ENCODE measurements around the gene FBXW10B.
"Not testable (repeated sequence)": the region's sequence is repeated elsewhere in the genome, so short reads cannot be mapped to it uniquely, and the experiment has no call there.

FBXW10B gene

DNA sequence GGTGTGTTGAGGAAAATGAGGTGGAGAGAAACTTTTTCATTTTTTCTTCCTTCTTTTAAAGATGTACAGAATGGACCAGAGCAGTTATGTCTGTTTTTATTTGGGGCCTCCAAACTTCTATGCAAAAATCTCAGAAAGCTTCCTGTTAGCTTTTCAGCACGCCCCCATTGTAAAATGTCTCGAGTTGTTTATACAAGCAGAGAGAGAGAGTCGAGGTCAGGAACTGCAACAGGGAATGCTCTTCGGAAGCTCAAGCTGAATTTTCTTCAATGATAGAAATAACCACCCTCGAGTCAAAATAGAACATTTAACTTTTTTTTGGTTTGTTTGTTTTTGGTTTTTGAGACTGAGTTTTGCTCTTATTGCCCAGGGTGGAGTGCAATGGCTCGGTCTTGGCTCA lies 3.7 kb downstream of the FBXW10B start:
- DNase-seq (ENCODE audit: low spot score); CTCF ChIA-PET; POLR2A ChIA-PET (ENCODE audit: low non-redundant PET); H3K27ac ChIP-seq: not testable (repeated sequence)

DNA sequence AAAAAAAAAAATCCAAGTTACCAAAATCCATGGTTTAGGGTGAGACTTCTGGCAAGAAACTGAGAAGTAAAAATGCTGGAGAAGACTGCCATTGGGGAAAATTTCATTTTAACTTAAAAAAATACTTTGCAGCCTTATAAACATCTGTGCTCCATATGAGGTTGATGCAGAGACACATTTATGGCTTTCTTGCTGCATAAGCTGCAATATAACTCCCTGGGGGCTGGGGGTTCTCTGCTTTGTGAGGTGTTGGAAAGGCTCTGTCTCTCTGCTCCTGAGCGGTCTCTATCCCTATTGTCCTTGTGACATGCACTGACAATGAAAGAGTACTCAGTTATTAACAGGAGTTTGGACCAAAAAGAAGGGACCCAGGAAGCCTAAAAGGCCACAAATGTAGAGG lies 6.4 kb downstream of the FBXW10B start:
- POLR2A ChIA-PET (ENCODE audit: low non-redundant PET); CTCF ChIA-PET; H3K27ac ChIP-seq; DNase-seq (ENCODE audit: low spot score): not testable (repeated sequence)

DNA sequence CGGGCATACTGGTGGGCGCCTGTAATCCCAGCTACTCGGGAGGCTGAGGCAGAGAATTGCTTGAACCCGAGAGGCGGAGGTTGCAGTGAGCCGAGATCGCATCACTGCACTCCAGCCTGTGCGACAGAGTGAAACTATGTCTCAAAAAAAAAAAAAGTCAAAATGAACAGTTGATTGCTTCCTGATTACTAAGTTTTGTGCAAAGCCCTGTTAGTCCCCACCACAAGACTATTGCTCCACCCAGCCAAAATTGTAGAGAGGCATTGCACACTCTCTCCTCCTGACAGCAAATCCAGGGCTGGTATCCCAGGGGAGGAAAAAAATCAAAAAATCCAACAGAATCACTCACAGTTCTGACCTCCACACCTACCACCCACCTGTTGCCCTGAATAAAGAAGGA lies 26.5 kb downstream of the FBXW10B start:
- DNase-seq (ENCODE audit: low spot score); POLR2A ChIA-PET (ENCODE audit: low non-redundant PET); CTCF ChIA-PET; H3K27ac ChIP-seq: not testable (repeated sequence)

DNA sequence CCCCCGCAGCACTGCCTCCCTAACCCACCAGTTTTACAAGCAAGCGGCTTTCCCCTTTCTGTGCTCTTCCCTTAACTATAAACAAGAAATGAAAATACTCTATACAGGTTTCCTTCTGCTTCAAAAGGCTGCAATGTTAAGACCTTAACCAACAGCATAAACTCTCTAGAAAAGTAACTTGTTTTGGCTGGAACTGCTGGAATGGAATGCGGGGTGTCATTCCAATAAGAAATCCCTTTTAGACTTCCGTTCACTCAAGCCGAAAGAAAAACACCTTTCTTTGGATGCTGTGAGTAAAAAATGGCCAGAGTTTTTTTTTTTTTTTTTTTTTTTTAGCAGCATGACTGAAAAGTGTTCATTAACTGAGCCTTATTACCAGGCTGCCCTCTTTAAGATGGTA lies 27.5 kb downstream of the FBXW10B start:
- DNase-seq (ENCODE audit: low spot score); H3K27ac ChIP-seq; CTCF ChIA-PET; POLR2A ChIA-PET (ENCODE audit: low non-redundant PET): not testable (repeated sequence)

DNA sequence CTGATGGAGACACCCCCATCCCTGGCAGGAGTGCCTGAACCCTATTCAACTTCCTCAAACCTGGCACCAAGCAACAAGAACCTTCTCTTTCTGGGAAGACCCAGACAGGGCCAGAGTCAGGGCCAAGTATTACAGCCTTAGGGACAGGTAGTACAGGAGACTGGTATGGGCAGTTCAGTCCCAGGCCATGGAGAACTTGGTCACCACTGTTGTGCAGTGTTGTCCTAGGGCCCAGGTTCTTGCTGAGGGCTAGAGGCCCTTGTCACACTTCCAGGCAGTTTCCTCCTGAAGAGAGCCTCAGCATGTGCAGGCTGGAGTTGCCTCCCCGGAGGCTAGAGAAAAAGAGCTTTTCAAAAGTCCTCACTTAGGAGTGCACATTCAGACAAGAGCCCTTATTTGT lies 28.7 kb downstream of the FBXW10B start:
- CTCF ChIA-PET = not testable (repeated sequence)

DNA sequence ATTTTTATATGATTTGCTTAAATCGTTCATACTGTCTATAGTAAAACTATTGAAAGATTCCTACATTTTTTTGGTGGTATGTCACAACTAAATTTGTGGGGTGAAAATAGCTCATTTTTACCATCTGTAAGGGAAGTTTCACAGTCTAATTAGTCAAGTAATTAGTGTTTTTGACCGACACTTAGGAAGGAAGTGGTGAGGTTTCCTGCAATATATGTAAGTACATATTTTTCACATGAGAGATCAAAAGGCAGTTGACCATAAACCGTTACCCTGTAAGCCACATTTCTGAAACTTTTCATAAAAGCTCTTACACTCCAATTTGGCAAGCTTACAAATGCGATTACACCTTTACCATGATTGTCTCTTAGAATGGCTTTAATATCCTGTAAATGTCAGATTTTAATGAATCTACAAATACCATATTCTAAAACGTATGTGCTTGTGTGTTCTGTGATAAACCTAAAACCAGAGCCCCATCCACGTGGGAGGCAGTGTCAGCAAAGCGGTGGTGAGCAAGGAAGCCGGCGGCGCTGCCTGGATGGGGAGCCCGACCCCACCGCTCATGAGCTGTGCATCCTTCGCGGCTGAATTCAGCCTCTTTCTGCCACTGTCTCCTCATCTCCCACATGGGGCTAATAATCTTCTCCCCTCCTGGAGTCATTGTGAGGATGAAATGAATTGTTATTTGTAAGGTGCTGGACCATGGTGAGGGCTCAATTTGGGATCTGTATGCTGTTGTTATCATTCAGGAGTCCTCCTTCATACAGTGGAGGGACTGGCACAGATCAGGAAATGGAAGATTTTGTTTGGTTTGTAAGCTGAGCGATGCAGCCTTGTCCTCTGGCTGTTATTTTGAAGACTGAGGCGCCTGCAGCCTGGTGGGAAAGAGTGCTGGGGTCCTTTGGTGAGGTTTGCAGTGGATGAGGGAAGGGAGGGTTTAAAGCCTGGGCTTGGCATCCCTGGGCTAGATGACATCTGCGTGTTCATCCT lies 29.7 kb downstream of the FBXW10B start:
- DNase-seq (ENCODE audit: low spot score); CTCF ChIA-PET: not testable (repeated sequence)

More for the DNA sequence above, 28.7 kb downstream of the FBXW10B start:
- POLR2A ChIA-PET (ENCODE audit: low non-redundant PET); H3K27ac ChIP-seq; DNase-seq (ENCODE audit: low spot score): not testable (repeated sequence)

DNA sequence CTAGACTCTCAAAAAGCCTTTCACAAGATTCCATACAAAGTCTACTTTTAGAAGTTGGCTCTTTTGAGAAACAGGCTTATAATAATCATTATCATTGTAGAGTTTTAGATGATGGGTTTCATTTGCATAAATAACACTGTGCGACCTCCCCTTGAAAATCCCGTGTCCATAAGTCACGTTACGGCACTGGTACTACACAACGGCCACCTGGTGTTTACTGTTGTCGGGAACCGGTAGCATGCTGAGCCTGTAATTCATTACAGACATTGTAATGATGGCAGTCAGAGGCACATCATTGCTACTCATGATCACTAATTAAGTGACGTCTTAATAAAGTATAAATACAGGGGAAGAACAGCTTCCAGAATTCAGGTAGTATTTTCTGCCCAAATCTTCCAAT lies 31.5 kb downstream of the FBXW10B start:
- CTCF ChIA-PET; H3K27ac ChIP-seq; DNase-seq (ENCODE audit: low spot score); POLR2A ChIA-PET (ENCODE audit: low non-redundant PET): not testable (repeated sequence)

More for the DNA sequence above, 29.7 kb downstream of the FBXW10B start:
- H3K27ac ChIP-seq; POLR2A ChIA-PET (ENCODE audit: low non-redundant PET): not testable (repeated sequence)

DNA sequence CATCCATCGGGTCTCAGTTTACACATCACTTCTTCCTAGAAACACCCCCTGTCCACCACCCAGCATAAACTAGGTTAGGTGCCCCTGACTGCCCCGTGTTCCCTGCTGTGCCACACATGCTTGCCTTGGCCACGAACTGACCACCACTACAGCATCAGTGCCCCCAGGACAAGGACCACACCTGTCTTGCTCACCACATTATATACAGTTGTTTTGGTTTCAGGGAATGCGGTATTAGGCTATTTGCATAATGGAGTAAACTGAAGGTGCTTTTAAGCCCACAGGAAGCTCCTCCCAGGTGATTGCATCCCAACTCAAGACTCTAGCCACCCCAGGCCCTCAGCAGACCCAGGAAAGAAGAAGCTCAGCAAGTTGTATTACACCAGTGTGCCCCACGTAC lies 36.2 kb downstream of the FBXW10B start:
- DNase-seq (ENCODE audit: low spot score); POLR2A ChIA-PET (ENCODE audit: low non-redundant PET); H3K27ac ChIP-seq; CTCF ChIA-PET: not testable (repeated sequence)

DNA sequence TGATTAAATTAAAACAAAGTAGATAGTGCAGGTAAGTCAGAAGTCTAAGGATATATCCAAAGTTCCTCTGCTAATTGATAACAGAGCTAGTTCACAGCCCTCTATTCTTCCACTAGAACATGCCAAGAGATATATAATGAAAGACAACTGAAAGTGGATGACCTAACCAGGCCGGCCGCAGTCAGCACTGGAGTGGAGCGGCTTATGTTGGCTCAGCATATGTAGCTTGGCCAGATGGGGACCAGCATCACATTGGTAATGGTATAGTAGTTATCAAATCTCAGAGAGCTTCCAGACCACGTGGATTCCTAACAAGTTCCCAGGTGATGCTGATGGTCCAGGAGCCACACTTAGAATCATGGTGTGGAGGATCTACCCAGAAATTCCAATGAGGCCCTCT lies 38.0 kb downstream of the FBXW10B start:
- DNase-seq (ENCODE audit: low spot score); POLR2A ChIA-PET (ENCODE audit: low non-redundant PET); H3K27ac ChIP-seq: not testable (repeated sequence)
- CTCF ChIA-PET = interaction anchor here (0.6 kb wide), 1 partner anchor 159 kb away, joined by 3 read pairs; no protein-coding TSS in a partner anchor

DNA sequence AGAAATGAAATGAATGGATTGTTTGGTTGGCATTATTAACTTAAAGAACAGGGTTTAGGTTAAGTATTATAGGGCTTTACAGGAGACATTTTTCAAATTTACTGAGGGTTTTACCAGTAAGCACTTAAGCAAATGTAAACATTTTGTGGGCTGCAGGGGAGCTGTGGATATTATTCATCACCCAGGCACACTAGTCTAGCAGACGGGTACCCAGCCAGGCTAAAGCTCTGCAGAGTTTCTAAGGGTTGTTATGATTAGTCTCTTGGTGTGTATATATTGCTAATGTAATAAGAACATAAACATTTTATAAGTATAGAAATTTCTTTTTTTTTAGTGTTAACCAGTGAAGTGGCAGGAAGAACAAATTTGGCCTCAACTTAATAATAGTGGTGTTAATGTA lies 42.7 kb downstream of the FBXW10B start:
- DNase-seq (ENCODE audit: low spot score); POLR2A ChIA-PET (ENCODE audit: low non-redundant PET); CTCF ChIA-PET; H3K27ac ChIP-seq: not testable (repeated sequence)

DNA sequence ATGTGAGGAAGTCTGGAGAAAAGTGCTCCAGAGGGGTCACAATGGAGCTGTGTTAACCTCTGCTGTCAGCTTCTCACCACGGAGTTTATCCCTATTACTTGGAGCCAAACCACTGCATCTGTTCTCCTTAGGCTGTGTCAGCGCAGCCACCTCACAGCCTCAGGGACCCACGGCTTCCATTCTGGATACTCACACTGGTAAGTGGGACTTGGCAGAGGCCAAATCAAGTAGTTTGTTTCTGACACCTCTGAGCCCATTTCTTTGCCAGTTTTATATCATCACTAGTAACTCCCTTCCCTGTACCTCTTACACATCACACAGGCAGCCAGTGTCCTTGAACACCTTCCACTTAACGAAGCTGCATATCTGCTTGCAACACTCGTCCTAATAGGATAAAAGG lies 44.8 kb downstream of the FBXW10B start:
- CTCF ChIA-PET; POLR2A ChIA-PET (ENCODE audit: low non-redundant PET); DNase-seq (ENCODE audit: low spot score); H3K27ac ChIP-seq: not testable (repeated sequence)

DNA sequence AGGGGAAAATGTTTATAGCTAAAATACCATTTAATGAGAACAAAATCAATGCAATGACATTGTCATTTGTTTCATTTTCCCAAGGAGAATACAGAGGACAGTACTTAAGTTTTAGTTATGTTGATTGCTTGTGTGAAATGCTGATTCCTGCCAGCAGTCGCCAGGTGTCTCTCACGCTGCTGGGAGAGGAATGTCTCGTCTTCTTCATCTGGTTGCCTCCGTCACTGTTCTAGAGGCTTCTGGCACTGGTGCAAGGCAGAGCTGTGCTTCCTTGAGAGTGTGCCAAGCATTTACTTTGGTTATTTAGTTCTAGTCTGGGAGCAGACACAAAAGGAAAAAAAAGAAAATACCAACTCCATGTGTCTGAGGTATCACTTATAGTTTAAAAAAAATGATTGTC lies 45.6 kb downstream of the FBXW10B start:
- CTCF ChIA-PET; H3K27ac ChIP-seq; POLR2A ChIA-PET (ENCODE audit: low non-redundant PET); DNase-seq (ENCODE audit: low spot score): not testable (repeated sequence)
